HG03439 (cell line): ENCODE measurements around the gene VAV3.
"Not testable (repeated sequence)": the region's sequence is repeated elsewhere in the genome, so short reads cannot be mapped to it uniquely, and the experiment has no call there.

ENCODE experiments used
- ATAC-seq: cut with Tn5 transposase; IDR thresholded peaks from one replicate; pipeline ENCODE4 v1.9.1; 2021; ENCODE audit warnings: mild to moderate bottlenecking, moderate library complexity; ENCODE audit not compliant: unreplicated experiment

VAV3 gene

GRCh38 chr1:107844541-107845194, 120.3 kb downstream of the VAV3 start:
- not testable (repeated sequence) for ATAC-seq

- ATAC-seq, result no peak
Measured at GRCh38 chr1:107843989-107844388, 121.0 kb downstream of the VAV3 start.

- ATAC-seq, result no peak
Measured at GRCh38 chr1:107842241-107842640, 122.7 kb downstream of the VAV3 start.

DNA sequence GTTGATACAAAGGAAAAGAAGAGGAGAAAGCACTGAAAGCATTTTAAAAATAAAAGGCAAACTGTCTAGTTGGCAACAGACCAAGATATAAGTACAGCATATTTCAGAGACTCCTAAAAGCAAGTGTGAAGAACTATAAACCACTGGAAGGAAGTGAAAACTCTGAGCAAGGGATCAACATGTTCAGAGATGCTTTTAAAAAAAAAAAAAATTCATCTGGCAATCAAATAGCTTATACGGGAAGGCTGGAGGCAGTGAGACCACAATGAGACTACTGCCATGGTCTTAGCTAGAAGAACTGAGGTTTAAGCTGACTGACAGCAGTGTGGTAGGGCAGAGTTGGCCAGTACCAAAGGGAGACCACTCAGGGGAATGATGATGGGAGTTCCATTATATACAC, 124.3 kb downstream of the VAV3 start:
- no peak for ATAC-seq

GRCh38 chr1:107838056-107838455, 126.9 kb downstream of the VAV3 start:
- ATAC-seq, result no peak

DNA sequence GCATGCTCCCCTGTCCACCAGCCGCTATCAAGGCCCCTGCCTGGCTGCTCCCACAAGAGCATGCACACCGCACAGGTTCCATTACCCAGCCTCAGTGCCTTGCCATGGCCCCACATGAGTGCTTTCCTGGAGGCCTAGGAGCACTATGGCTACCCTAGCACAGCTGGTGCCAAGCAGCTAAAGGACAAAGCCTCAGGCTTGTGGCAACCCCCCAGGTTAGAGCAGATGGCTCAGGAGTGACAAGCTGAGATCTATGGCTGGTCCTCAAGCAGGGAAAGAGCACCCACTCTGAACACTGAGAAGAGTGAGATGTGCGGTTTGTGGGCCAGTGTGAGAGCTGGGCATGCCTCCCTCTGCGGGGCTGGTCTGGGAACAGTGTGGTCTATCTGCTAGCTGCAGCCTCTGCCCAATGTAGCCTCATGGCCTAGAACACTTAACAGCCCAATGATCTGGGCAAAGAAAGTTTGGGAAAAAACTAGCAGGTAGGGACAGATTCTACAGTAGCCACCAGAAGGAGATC, 129.8 kb downstream of the VAV3 start:
- no peak for ATAC-seq

GRCh38 chr1:107833061-107833460, 131.9 kb downstream of the VAV3 start:
- ATAC-seq, result no peak

DNA sequence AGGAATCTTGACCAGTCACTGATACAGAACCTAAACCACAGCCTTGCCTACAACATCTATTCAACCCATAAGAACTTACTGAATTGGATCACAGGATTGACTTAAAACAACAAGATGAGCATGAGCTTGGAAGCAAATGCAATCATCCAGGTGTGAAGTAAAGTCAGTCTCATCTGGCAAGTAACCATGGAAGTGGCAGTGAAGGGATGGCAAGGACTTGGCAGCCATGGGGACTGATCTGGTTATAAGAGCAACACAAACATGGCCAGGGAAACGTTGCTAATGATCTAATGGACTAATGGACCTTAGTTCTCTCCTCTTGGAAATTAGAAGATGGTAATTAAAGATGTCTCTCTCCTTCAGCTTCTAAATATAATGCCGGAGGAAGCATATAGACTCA, 133.1 kb downstream of the VAV3 start:
- ATAC-seq, result no peak

DNA sequence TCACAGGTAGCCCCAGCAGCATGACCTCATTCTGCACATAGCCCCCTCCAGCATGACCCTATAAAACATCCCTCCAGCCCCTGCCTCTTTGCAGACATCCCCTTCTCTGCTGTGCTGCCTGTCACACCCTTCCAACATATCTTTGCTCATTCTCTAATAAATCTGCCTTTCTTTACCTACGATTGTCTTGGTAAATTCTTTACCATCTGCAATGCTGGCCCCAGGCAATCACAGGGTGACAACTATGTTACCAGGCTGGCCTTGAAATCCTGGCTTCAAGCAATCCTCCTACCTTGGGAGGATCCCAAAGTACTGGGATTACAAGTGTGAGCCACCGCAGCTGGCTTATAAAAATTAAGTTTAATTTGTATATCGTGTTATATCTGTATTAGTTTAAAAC, 134.5 kb downstream of the VAV3 start:
- ATAC-seq, result no peak

GRCh38 chr1:107830075-107830474, 134.9 kb downstream of the VAV3 start:
- no peak for ATAC-seq

DNA sequence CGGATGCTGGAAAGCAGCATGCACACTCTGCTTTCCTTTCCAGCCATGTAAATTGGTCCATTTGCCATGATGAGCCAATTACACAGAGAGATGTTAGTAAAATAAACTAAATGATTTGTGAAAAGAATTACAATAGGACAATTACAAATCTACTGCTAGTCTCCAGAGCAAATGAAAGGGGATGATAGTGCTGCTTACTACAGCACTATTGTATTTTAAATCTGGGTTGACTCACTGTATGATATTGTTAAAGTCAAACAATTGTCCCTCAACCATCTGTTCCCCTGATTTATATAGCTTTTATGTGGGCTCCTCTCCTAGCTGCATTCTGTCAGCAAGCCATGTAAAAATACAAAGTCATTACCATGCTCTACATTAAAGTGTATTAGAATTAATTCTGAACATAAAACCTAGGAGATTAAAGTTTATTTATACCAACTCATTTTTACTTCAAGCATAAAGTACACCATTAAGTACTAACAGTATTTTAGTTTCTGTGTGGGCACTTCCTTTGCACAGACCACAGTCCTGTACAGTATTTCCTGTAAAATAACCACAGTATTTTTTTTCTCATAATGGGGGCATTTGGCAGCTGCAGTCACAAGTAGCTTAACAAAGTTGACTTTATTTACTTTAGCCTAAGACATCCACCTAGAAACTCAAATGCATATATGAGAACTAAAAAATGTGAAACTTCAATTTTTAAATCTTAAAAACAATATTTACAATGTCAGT, 135.8 kb downstream of the VAV3 start:
- no peak for ATAC-seq

DNA sequence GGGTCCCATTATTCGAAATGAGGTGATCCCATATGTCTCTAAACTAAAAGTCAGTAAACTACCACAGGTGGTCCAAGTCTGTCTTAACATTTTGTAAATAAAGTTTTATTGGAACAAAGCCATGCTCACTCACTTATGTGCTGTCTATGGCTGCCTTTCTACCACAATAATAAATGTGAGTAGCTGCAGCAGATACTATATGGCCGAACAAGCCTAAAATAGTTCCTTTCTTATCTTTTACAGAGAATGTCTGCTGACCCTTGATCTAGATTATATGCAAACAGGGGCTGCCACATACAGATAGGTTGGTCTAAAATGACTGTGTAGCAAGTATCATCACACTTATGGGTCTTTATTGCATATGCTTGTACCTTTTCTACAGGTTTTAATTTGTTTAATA, 140.0 kb downstream of the VAV3 start:
- no peak for ATAC-seq

DNA sequence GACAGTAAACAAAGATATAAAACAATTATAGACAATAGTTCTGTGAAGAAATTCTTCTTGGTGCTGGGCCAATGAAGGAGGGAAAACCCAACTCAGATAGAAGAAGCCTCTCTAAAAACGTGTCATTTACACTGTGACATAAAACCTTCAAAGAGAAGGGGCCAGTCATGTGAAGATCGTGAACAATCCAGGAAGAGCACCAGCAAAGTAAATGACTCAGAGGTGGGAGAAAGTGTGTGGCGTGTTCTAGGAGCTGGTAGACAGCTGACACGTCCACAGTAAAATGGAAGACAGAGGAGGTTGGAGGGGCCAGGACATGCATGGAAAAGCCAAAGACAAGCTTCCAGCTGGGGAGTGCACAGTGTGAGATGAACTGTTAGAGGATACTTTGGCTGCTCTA, 143.6 kb downstream of the VAV3 start:
- no peak for ATAC-seq

GRCh38 chr1:107820801-107821200, 144.2 kb downstream of the VAV3 start:
- no peak for ATAC-seq

DNA sequence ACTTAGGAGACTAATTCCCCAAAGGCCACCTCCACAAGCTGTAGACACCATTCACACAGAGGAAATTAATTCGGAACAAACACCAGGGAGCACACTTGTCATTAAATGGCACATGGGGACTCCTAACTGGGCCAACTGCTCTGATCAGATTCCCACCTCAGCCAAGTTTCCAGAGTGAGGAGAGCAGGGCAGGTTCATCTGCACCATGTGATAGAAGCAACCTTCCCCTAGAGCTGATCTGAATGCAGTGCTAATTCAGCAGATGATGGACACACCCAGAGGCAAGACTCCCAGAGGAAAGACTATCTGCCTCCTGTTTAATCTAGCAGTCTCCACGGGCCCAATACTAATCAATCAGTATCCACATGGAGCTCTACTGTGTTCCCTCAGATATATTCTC, 147.0 kb downstream of the VAV3 start:
- no peak for ATAC-seq

GRCh38 chr1:107817206-107817605, 147.8 kb downstream of the VAV3 start:
- no peak for ATAC-seq

DNA sequence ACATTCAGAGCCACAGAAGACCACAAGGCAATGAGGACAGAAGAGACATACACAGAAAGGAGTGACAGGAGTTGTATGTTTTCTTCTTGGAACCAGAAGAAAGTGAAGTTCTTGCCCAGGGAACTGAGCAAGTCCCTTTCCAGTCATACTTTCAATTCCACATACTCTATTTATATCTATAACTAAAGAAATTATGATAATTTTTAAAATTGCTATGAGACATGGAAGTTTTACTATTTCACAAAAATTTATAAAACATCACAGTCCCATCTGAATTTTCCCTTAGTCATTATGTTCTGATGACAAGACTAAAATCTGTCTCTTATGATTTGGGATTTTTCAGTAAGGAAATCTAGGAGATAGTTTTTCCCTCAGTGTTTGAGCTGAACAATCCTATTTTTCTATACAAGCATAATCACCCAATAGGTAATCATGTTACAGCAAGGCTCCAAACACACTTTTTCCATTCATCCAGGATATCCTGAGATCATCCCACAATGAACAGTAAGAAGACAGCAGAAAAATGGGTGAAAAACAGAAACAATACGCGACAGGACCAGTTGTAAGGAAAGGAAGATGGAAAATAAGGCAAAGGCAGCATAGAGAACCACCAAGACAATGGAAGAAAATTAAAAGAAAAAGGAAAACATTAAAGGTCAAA, 154.6 kb downstream of the VAV3 start:
- no peak for ATAC-seq

GRCh38 chr1:107807855-107808254, 157.1 kb downstream of the VAV3 start:
- ATAC-seq, result no peak

GRCh38 chr1:107807405-107807804, 157.6 kb downstream of the VAV3 start:
- ATAC-seq, result no peak

GRCh38 chr1:107806902-107807301, 158.1 kb downstream of the VAV3 start:
- no peak for ATAC-seq

GRCh38 chr1:107804741-107805140, 160.2 kb downstream of the VAV3 start:
- ATAC-seq, result no peak

DNA sequence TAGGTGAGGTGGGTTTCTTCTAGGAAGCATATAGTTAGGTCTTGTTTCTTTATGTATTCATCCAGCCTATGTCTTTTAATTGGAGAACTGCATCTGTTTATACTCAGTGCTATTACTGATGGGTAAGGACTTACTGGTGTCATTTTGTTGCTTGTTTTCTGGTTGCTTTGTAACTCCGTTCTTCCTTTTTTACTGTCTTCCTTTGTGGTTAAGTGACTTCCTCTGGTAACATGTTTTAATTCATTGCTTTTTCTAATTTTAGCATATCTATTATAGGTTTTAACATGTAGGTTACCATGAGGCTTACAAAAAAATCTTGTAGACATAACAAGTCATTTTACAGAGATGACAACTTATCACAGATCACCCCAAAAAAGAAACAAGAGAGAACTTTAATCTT, 160.8 kb downstream of the VAV3 start:
- ATAC-seq, result no peak
